Endodermal cell (in vitro differentiated cells): ENCODE results near the gene ANKRD39. TPM values are rescaled to one million over a fixed set of nuclear protein-coding genes. Genes with fewer than 3 reads are reported as not detected.

Source experiments
- DNase-seq: peaks from one replicate; pipeline ENCODE4 v3.0.0-alpha.2; 2017
- H3K27ac ChIP-seq: 2 replicates; pipeline ENCODE4 v1.5.1; 2013; ENCODE audit warnings: mild to moderate bottlenecking, low read depth, low read length, moderate library complexity
- H3K27me3 ChIP-seq: 2 replicates; pipeline ENCODE4 v1.6.1; 2013; ENCODE audit warnings: mild to moderate bottlenecking, low read length, moderate library complexity; ENCODE audit not compliant: insufficient read depth, control insufficient read depth, poor library complexity, severe bottlenecking
- H3K36me3 ChIP-seq: 2 replicates; pipeline ENCODE4 v1.7.0; 2013; ENCODE audit warnings: mild to moderate bottlenecking, low read length, moderate library complexity; ENCODE audit not compliant: control insufficient read depth, insufficient read depth
- H3K4me1 ChIP-seq: one replicate; pipeline ENCODE4 v1.7.0; 2013; ENCODE audit warnings: low read length; ENCODE audit not compliant: control insufficient read depth, insufficient read depth
- H3K4me3 ChIP-seq: 2 replicates; pipeline ENCODE4 v1.5.1; 2013; ENCODE audit warnings: mild to moderate bottlenecking, low read length, moderate library complexity
- H3K9ac ChIP-seq: 2 replicates; pipeline ENCODE4 v1.6.1; 2013; ENCODE audit warnings: mild to moderate bottlenecking, low read length, moderate library complexity; ENCODE audit not compliant: poor library complexity, severe bottlenecking; ENCODE audit errors: extremely low read depth
- H3K9me3 ChIP-seq: 2 replicates; pipeline ENCODE4 v1.6.1; 2013; ENCODE audit warnings: mild to moderate bottlenecking, low read length, moderate library complexity; ENCODE audit not compliant: control insufficient read depth
- H3K27ac Mint-ChIP-seq: 2 replicates; pipeline ENCODE4 v1.8.0; 2020; ENCODE audit warnings: mixed read lengths
- H3K27me3 Mint-ChIP-seq: 2 replicates; pipeline ENCODE4 v1.8.0; 2021; ENCODE audit warnings: mild to moderate bottlenecking, mixed read lengths; ENCODE audit not compliant: insufficient read depth
- H3K36me3 Mint-ChIP-seq: 2 replicates; pipeline ENCODE4 v1.8.0; 2020; ENCODE audit warnings: low read depth, mixed read lengths
- H3K4me1 Mint-ChIP-seq: 2 replicates; pipeline ENCODE4 v1.8.0; 2020; ENCODE audit warnings: mixed read lengths
- H3K4me3 Mint-ChIP-seq: 2 replicates; pipeline ENCODE4 v1.8.0; 2020; ENCODE audit warnings: mild to moderate bottlenecking, moderate library complexity, mixed read lengths
- H3K9me3 Mint-ChIP-seq: 2 replicates; pipeline ENCODE4 v1.8.0; 2020; ENCODE audit warnings: mild to moderate bottlenecking, mixed read lengths
- CTCF ChIP-seq: fragments of 200-600 bp; sonication (generic); conservative IDR thresholded peaks from 2 replicates; pipeline ENCODE4 v1.5.0; 2021; ENCODE audit warnings: antibody characterized with exemption, mild to moderate bottlenecking
- WGBS, 2 experiments: methylation state at CpG; one replicate each; pipeline versions ENCODE4 v1.1.5 to v1.1.7; 2013; ENCODE audit warnings: missing lambda C conversion rate in 2 of 2, mixed read lengths in 1 of 2; ENCODE audit not compliant: insufficient coverage in 1 of 2, insufficient read length in 1 of 2; 5-methylcytosine and 5-hydroxymethylcytosine counted together
- total RNA-seq, 2 donors: library from RNA; stranded (reverse); fragmentation: NEBNext Ultra II Directional in 1 of 2; extraction: Animal tissue kit (Norgen Biotek cat#: 25700) in 1 of 2; gene quantifications; 2 replicates in 1 of 2; 3 replicates in 1 of 2; pipeline ENCODE4 v1.2.1, GENCODE V29; 2021

ANKRD39 gene
- total RNA-seq, 2 donors from 2014 or later: 14.6 to 16.7 TPM

DNA sequence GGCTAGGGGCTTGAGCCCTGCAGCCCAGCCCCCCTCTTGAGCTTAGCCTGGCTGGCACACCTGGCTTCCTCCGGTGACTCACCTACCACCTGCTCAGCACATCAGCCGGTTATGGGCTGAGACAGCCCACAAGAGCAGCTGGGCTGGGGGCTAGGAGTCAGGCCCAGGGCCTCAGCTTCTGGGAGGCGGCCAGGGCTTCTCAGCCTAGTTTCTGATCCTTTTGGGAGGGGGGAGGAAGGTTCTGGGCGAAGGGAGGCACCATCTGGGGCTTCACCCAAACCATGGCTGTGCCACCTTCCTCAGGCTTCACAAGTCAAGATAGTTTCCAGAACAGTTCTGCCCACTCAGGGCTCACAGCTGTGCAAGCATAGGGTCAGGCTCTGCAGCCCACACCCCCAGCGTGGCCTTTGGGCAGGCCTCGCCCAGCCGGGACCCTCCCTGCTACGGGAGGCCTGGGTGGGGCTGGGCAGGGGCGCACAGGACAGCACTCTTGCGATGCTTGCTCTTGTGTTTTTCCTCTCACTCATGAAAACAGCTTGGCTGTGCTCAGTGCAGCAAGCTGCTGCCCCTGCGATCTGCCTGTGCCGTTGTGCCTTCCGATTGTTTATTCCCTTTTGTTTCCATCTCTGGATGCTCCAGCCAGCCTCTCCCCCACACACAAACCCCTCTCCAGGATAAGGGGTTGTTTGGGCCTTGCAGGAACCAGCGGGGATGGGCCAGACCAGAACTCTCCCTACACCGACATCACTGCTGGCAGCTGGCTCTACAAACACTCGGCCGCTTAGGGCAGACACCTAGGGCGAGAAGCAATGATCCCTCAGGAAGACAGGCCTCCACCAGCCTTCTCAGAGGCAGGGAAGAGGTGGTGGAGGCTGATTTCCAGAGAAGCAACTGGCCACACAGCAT, 38.2 kb upstream of the ANKRD39 start:
- Mint-ChIP-seq H3K4me1 (peaks cover 38% of the 10 kb centered on the region), H3K27me3 (no peaks in the 10 kb centered on the region), H3K9me3 (no peaks in the 10 kb centered on the region), H3K4me3 (no peak overlapping the region), H3K36me3 (no peaks in the 10 kb centered on the region), H3K27ac (no peak overlapping the region)
- Histone ChIP-seq H3K9ac (no peak overlapping the region), H3K9me3 (no peaks in the 10 kb centered on the region), H3K36me3 (no peaks in the 10 kb centered on the region), H3K27me3 (no peaks in the 10 kb centered on the region), H3K4me3 (no peak overlapping the region), H3K27ac (no peak overlapping the region), H3K4me1 (peaks cover 10% of the 10 kb centered on the region)
- DNase-seq: peak; percentile 76
- TF ChIP-seq CTCF: no peak
- WGBS, 2 experiments: 92 to 95% methylated on average over 5 to 18 of the region's 18 CpGs

DNA sequence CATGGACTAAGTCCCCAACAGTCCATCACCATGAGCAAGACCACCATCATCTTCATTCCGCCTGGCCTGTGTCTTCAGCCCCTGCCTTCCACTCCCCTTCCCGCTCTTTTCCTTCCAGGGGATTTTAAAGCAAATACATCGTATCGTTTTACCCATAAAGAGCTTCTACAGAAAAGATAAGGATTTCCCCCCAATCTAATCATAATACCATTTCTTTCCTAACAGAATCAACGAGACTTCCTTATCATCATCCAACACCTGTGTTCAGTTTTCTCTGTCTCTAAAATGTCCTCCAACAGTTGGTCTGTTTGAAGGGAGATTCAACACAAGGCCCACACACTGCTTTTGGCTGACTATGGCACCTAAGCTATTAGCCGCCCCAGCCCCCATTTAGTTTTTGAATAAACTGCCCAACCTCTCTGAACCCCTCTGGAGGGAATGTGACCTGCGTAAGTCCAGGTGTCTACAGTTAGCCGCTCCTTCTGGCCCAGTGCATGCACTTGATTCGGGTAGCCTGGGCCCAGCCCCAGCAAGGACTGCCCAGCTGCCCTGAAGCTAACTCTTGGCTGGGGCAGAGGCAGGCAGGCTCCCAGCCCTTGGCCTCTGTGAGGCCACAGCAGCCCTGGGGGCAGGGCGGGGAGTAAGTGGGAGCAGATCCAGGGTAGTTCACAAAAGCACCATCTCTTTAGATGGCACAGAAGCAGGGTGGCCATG, 37.4 kb upstream of the ANKRD39 start:
- Histone ChIP-seq H3K4me1 (peaks cover 12% of the 10 kb centered on the region), H3K27me3 (no peaks in the 10 kb centered on the region), H3K36me3 (no peaks in the 10 kb centered on the region), H3K9ac (no peak overlapping the region), H3K27ac (no peak overlapping the region), H3K4me3 (no peak overlapping the region), H3K9me3 (no peaks in the 10 kb centered on the region)
- 85 to 90% methylated on average over 10 of the region's 10 CpGs for WGBS, 2 experiments
- peaks cover 46% of the 10 kb centered on the region for H3K4me1 Mint-ChIP-seq
- no peaks in the 10 kb centered on the region for H3K36me3 Mint-ChIP-seq
- H3K27me3 Mint-ChIP-seq: no peaks in the 10 kb centered on the region
- TF ChIP-seq CTCF: no peak
- H3K9me3 Mint-ChIP-seq: no peaks in the 10 kb centered on the region
- no peak overlapping the region for H3K27ac Mint-ChIP-seq
- DNase-seq: no peak
- no peak overlapping the region for H3K4me3 Mint-ChIP-seq

DNA sequence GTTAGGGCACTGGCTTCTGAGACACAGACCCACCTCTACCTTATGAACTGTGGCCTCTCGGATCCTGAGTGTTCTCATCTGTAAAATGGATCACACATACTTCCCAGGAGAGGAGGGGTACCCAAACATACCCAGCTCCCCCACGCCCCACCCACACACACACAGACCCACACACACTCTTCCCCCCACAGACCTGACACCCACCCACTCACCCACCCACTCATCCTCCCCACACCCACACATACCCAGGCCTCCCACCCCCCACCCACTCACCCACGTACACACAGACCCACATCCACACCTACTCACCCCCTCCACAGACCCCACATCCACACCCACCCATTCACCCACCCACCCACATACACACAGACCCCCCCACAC, 36.3 kb upstream of the ANKRD39 start:
- Mint-ChIP-seq H3K4me1 (peaks cover 48% of the 10 kb centered on the region), H3K27ac (no peak overlapping the region), H3K36me3 (no peaks in the 10 kb centered on the region), H3K4me3 (no peak overlapping the region), H3K27me3 (no peaks in the 10 kb centered on the region), H3K9me3 (no peaks in the 10 kb centered on the region)
- TF ChIP-seq CTCF: no peak
- no peak overlapping the region for H3K27ac ChIP-seq
- H3K4me1 ChIP-seq: peaks cover 12% of the 10 kb centered on the region
- H3K4me3 ChIP-seq: no peak overlapping the region
- no peaks in the 10 kb centered on the region for H3K9me3 ChIP-seq
- no peak overlapping the region for H3K9ac ChIP-seq
- no peaks in the 10 kb centered on the region for H3K36me3 ChIP-seq
- no peak for DNase-seq
- WGBS, 2 experiments: 90% methylated on average over 2 of the region's 3 CpGs; no CpG with 5 or more reads in 1 of the 2 experiments
- no peaks in the 10 kb centered on the region for H3K27me3 ChIP-seq
